OCI-LY7 (cell line): Measurements from ENCODE around the gene RANBP3L. TPM values are rescaled to one million over a fixed set of nuclear protein-coding genes. Genes with fewer than 3 reads are reported as not detected.

Experiments used
- BruUV-seq: library from RNA; stranded (reverse); fragments of 400-500 nt; replicated peaks from 2 replicates; lab custom pipeline; 2021; lab: Mats Ljungman, UMichigan
- CTCF ChIA-PET: fragments of 300-600 bp; sonication (Branson Sonifier 250); formaldehyde crosslinking; loops from one replicate; lab custom pipeline; 2022; ENCODE audit warnings: antibody characterized with exemption; ENCODE audit not compliant: unreplicated experiment; lab: Charles Lee
- POLR2A ChIA-PET: fragments of 300-600 bp; sonication (Branson Sonifier 250); formaldehyde crosslinking; loops from one replicate; lab custom pipeline; 2022; ENCODE audit warnings: antibody characterized with exemption; lab: Charles Lee
- DNase-seq: peaks from one replicate; pipeline ENCODE4 v3.0.0-alpha.2; 2015; ENCODE audit warnings: low spot score
- H2AFZ ChIP-seq: fragments of 200-600 bp; sonication (generic), shearing (Covaris generic); 2 replicates; pipeline ENCODE4 v1.6.1; 2014; ENCODE audit warnings: mild to moderate bottlenecking, antibody characterized with exemption, low read length, moderate library complexity
- H3K27ac ChIP-seq: fragments of 200-600 bp; sonication (generic); 2 replicates; pipeline ENCODE4 v1.5.1; 2014; ENCODE audit warnings: mixed run types, low read depth, mild to moderate bottlenecking, moderate library complexity, low read length, inconsistent platforms; ENCODE audit not compliant: poor library complexity, severe bottlenecking
- H3K36me3 ChIP-seq: fragments of 200-600 bp; sonication (generic); 2 replicates; pipeline ENCODE4 v1.6.1; 2014; ENCODE audit warnings: mild to moderate bottlenecking, antibody characterized with exemption, low read length, moderate library complexity, mixed read lengths; ENCODE audit not compliant: insufficient read depth
- H3K4me1 ChIP-seq: fragments of 200-600 bp; sonication (generic); 2 replicates; pipeline ENCODE4 v1.5.1; 2014; ENCODE audit warnings: mild to moderate bottlenecking, low read length; ENCODE audit not compliant: insufficient read depth, poor library complexity, severe bottlenecking
- H3K4me2 ChIP-seq: fragments of 200-600 bp; sonication (generic); 2 replicates; pipeline ENCODE4 v1.6.1; 2014; ENCODE audit warnings: mild to moderate bottlenecking, low read length
- H3K4me3 ChIP-seq: fragments of 200-600 bp; sonication (generic); 2 replicates; pipeline ENCODE4 v1.5.1; 2014; ENCODE audit warnings: mild to moderate bottlenecking, low read depth, low read length; ENCODE audit not compliant: poor library complexity, severe bottlenecking
- H3K79me2 ChIP-seq: fragments of 200-600 bp; sonication (generic); 2 replicates; pipeline ENCODE4 v1.6.1; 2016; ENCODE audit warnings: low read depth, mild to moderate bottlenecking, low read length, moderate library complexity, mixed read lengths; ENCODE audit not compliant: insufficient read depth
- H3K9me2 ChIP-seq: fragments of 200-600 bp; sonication (generic); 2 replicates; pipeline ENCODE4 v1.6.1; 2016; ENCODE audit warnings: mild to moderate bottlenecking, low read length, mixed read lengths; ENCODE audit not compliant: insufficient read depth
- H3K9me3 ChIP-seq: fragments of 200-600 bp; sonication (generic); 2 replicates; pipeline ENCODE4 v1.6.1; 2014; ENCODE audit warnings: mild to moderate bottlenecking, mixed run types, low read length, mixed read lengths
- H4K20me1 ChIP-seq: fragments of 200-600 bp; sonication (generic); 2 replicates; pipeline ENCODE4 v1.6.1; 2014; ENCODE audit warnings: mild to moderate bottlenecking, antibody characterized with exemption, low read length, moderate library complexity, mixed read lengths; ENCODE audit not compliant: insufficient read depth
- CTCF ChIP-seq: fragments of 200-600 bp; sonication (generic); conservative IDR thresholded peaks from 2 replicates; pipeline ENCODE4 v1.5.1; 2014; ENCODE audit warnings: mild to moderate bottlenecking, antibody characterized with exemption, low read length, moderate library complexity, mixed read lengths
- EZH2phosphoT487 ChIP-seq: fragments of 200-600 bp; sonication (generic); IDR thresholded peaks from 2 replicates; pipeline ENCODE4 v1.6.1; 2018; ENCODE audit warnings: low read depth, borderline replicate concordance, mild to moderate bottlenecking, mixed run types, antibody characterized with exemption, low read length, moderate library complexity, mixed read lengths
- intact Hi-C: fragments of 100-400 bp; cut with micrococcal nuclease; formaldehyde crosslinking; loops from one replicate; pipeline ENCODE4 v1.10.0; 2022; ENCODE audit not compliant: unreplicated experiment
- total RNA-seq, 2 experiments: library from RNA; depleted of rRNA in 1 of 2; stranded (reverse); fragments of >200 nt in 1 of 2; shearing (Covaris generic) in 1 of 2; gene quantifications; 2 replicates each; pipeline ENCODE4 v1.2.3, GENCODE V29; 2014 to 2022

Gene RANBP3L
- total RNA-seq, 2 experiments from 2014 or later = not detected

- H3K9me3 ChIP-seq = no peaks in the 10 kb centered on the region
- no peak overlapping the region for H3K4me2 ChIP-seq
- no peak overlapping the region for H2AFZ ChIP-seq
- no peak for DNase-seq
- H4K20me1 ChIP-seq = no peaks in the 10 kb centered on the region; the same call in 1 of the 2 replicates
- peaks cover 21% of the 10 kb centered on the region; the same call in 1 of the 2 replicates for H3K79me2 ChIP-seq
- intact Hi-C loops = loop anchor here (5.0 kb wide), 2 partner anchors 337 to 1317 kb away; partner anchors contain the start of gene DNAJC21
- no peak overlapping the region for H3K4me3 ChIP-seq
- ChIA-PET CTCF (interaction anchor here (0.6 kb wide), 1 partner anchor 565 kb away, joined by 3 read pairs; no protein-coding TSS in a partner anchor), POLR2A (interaction anchor here (0.6 to 3.2 kb wide), 7 partner anchors 8 to 472 kb away, joined by 3 to 21 read pairs (median 4); no protein-coding TSS in a partner anchor)
- BruUV-seq = no TSS peak
- no peaks in the 10 kb centered on the region for H3K36me3 ChIP-seq
- H3K4me1 ChIP-seq = peaks cover 25% of the 10 kb centered on the region
- H3K27ac ChIP-seq = no peak overlapping the region
- H3K9me2 ChIP-seq = no peaks in the 10 kb centered on the region
- TF ChIP-seq CTCF (no peak), EZH2phosphoT487 (no peak)
Observed at GRCh38 chr5:36244076-36244475, 57.6 kb downstream of the RANBP3L start.

GRCh38 chr5:36243653-36244052 lies 58.0 kb downstream of the RANBP3L start:
- no peak for DNase-seq
- TF ChIP-seq CTCF (no peak), EZH2phosphoT487 (no peak)
- Histone ChIP-seq H3K9me3 (no peaks in the 10 kb centered on the region), H3K4me1 (peaks cover 30% of the 10 kb centered on the region), H4K20me1 (no peaks in the 10 kb centered on the region; the same call in 1 of the 2 replicates), H3K36me3 (no peaks in the 10 kb centered on the region), H3K79me2 (peaks cover 26% of the 10 kb centered on the region), H3K27ac (no peak overlapping the region), H3K9me2 (no peaks in the 10 kb centered on the region), H3K4me3 (no peak overlapping the region), H3K4me2 (no peak overlapping the region), H2AFZ (no peak overlapping the region)
- ChIA-PET POLR2A (interaction anchor here (0.7 to 3.2 kb wide), 8 partner anchors 8 to 134 kb away, joined by 3 to 21 read pairs (median 4); no protein-coding TSS in a partner anchor), CTCF (no interaction called here)
- intact Hi-C loops = loop anchor here (5.0 kb wide), 2 partner anchors 336 to 1316 kb away; partner anchors contain the start of gene DNAJC21
- no TSS peak for BruUV-seq
